T-helper 2 cell treated with Interferon-gamma antibody and Interleukin-4, amounts not matched to agents 5 μg/mL and 100 μg/mL, for 36 hours (primary cell): ENCODE measurements around the gene TMPRSS2.

Source experiments
- DNase-seq: peaks from one replicate; pipeline ENCODE4 v3.0.0; 2021; ENCODE audit warnings: low spot score
- H3K27ac Mint-ChIP-seq: one replicate; pipeline ENCODE4 v1.8.0; 2021; ENCODE audit warnings: mild to moderate bottlenecking, mixed read lengths
- H3K27me3 Mint-ChIP-seq: one replicate; pipeline ENCODE4 v1.8.0; 2021; ENCODE audit warnings: low read depth, mixed read lengths
- H3K36me3 Mint-ChIP-seq: one replicate; pipeline ENCODE4 v1.8.0; 2021; ENCODE audit warnings: low read depth, mixed read lengths
- H3K4me1 Mint-ChIP-seq: one replicate; pipeline ENCODE4 v1.8.0; 2021; ENCODE audit warnings: low read depth, mixed read lengths
- H3K4me3 Mint-ChIP-seq: one replicate; pipeline ENCODE4 v1.8.0; 2022; ENCODE audit warnings: mild to moderate bottlenecking, moderate library complexity, mixed read lengths
- H3K9me3 Mint-ChIP-seq: one replicate; pipeline ENCODE4 v1.8.0; 2021; ENCODE audit warnings: mixed read lengths

Gene TMPRSS2

GRCh38 chr21:41460578-41461527, 47.1 kb downstream of the TMPRSS2 start:
- peaks cover 39% of the 10 kb centered on the region for H3K36me3 Mint-ChIP-seq
- peaks cover 8% of the 10 kb centered on the region for H3K9me3 Mint-ChIP-seq
- H3K27me3 Mint-ChIP-seq: no peaks in the 10 kb centered on the region
- H3K27ac Mint-ChIP-seq: peak overlapping the region; percentile 11
- peak; percentile 18 for DNase-seq
- H3K4me1 Mint-ChIP-seq: no peaks in the 10 kb centered on the region
- H3K4me3 Mint-ChIP-seq: no peak overlapping the region

- H3K4me3 Mint-ChIP-seq: no peak overlapping the region
- peak overlapping the region; percentile 11 for H3K27ac Mint-ChIP-seq
- DNase-seq: no peak
These were observed 47.9 kb downstream of the TMPRSS2 start for GRCh38 chr21:41459884-41460534.

DNA sequence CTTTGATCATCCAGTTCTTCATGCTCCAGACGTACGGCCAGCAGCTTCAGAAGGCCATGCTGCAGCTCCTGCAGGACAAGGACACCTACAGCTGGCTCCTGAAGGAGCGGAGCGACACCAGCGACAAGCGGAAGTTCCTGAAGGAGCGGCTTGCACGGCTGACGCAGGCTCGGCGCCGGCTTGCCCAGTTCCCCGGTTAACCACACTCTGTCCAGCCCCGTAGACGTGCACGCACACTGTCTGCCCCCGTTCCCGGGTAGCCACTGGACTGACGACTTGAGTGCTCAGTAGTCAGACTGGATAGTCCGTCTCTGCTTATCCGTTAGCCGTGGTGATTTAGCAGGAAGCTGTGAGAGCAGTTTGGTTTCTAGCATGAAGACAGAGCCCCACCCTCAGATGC, 49.4 kb downstream of the TMPRSS2 start:
- no peak overlapping the region for H3K4me3 Mint-ChIP-seq
- H3K27me3 Mint-ChIP-seq: no peaks in the 10 kb centered on the region
- H3K36me3 Mint-ChIP-seq: peaks cover 39% of the 10 kb centered on the region
- DNase-seq: no peak
- no peak overlapping the region for H3K27ac Mint-ChIP-seq
- H3K4me1 Mint-ChIP-seq: no peaks in the 10 kb centered on the region
- peaks cover under 1% of the 10 kb centered on the region for H3K9me3 Mint-ChIP-seq

More at GRCh38 chr21:41459884-41460534, 47.9 kb downstream of the TMPRSS2 start:
- Mint-ChIP-seq H3K4me1 (no peaks in the 10 kb centered on the region), H3K27me3 (no peaks in the 10 kb centered on the region), H3K36me3 (peaks cover 44% of the 10 kb centered on the region), H3K9me3 (peaks cover 8% of the 10 kb centered on the region)

GRCh38 chr21:41458121-41458520, 49.8 kb downstream of the TMPRSS2 start:
- Mint-ChIP-seq H3K9me3 (no peaks in the 10 kb centered on the region), H3K36me3 (peaks cover 42% of the 10 kb centered on the region), H3K27me3 (no peaks in the 10 kb centered on the region), H3K27ac (peak overlapping the region; percentile 10), H3K4me1 (no peaks in the 10 kb centered on the region), H3K4me3 (no peak overlapping the region)
- DNase-seq: no peak

GRCh38 chr21:41453761-41454160, 54.2 kb downstream of the TMPRSS2 start:
- no peaks in the 10 kb centered on the region for H3K27me3 Mint-ChIP-seq
- H3K36me3 Mint-ChIP-seq: peaks cover 58% of the 10 kb centered on the region
- H3K4me3 Mint-ChIP-seq: no peak overlapping the region
- no peaks in the 10 kb centered on the region for H3K9me3 Mint-ChIP-seq
- H3K4me1 Mint-ChIP-seq: no peaks in the 10 kb centered on the region
- no peak for DNase-seq
- H3K27ac Mint-ChIP-seq: peak overlapping the region; percentile 13

DNA sequence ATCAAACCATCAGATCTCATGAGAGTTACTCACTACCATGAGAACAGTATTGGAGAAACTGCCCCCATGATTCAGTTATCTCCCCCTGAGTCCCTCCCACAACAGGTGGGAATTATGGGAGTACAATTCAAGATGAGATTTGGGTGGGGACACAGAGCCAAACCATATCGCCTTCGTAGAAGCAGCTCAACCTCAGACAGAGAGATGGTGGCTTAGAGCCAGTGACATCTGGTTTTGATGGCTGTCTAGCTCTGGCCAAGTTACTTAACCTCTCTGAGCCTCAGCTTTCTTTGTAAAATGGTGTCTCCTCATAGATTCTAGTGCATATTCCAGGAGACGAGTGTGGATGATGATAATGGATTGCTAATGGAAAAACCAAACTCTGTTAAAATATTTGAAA, 54.8 kb downstream of the TMPRSS2 start:
- H3K4me3 Mint-ChIP-seq: no peak overlapping the region
- no peaks in the 10 kb centered on the region for H3K27me3 Mint-ChIP-seq
- H3K27ac Mint-ChIP-seq: no peak overlapping the region
- H3K4me1 Mint-ChIP-seq: no peaks in the 10 kb centered on the region
- peaks cover 59% of the 10 kb centered on the region for H3K36me3 Mint-ChIP-seq
- no peaks in the 10 kb centered on the region for H3K9me3 Mint-ChIP-seq
- no peak for DNase-seq

DNA sequence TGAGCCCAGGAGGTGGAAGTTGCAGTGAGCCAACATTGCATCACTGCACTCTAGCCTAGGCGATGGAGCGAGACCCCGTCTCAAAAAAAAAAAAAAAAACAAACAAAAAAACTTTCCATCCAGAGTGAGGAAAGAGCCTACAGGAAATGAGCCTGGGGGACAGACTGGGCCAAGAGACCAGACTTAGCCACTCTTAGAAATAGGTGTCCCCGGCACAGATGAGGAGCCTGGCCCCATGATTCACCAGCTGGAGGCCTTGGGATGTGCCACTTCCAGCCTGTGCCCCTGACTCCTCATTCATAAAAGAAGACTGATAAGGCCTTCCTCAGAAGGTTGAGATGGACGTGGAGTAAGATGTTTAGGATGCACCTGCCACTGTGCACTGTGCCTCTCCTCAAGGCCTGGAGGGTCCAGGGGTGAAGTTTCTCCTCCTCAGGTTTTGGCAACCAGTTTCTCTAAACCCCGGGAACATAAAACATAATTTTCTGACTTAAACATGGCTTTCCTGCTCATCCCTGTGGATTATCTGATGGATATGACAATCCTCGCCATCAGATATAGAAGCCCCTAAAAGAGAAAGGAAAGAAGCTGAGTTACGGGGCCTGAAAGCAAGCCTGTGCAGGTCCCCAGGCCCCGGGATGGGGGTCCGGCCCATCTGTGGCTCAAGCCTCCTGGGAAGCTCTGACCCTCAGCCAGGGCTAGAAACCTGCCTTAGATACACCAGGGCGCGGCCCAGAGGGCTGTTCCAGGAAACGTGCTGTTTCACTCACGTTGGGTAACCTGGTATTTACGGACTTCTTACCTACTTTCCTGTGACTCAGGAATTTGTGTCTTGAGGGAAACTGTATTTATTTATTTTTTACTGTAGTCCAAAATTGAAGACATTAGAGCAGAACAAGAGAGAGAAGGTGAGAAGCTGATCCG, 55.9 kb downstream of the TMPRSS2 start:
- H3K9me3 Mint-ChIP-seq: no peaks in the 10 kb centered on the region
- H3K36me3 Mint-ChIP-seq: peaks cover 59% of the 10 kb centered on the region
- H3K4me3 Mint-ChIP-seq: no peak overlapping the region
- no peaks in the 10 kb centered on the region for H3K4me1 Mint-ChIP-seq
- no peaks in the 10 kb centered on the region for H3K27me3 Mint-ChIP-seq
- no peak for DNase-seq
- no peak overlapping the region for H3K27ac Mint-ChIP-seq

GRCh38 chr21:41449613-41450012, 58.3 kb downstream of the TMPRSS2 start:
- no peak overlapping the region for H3K27ac Mint-ChIP-seq
- no peaks in the 10 kb centered on the region for H3K27me3 Mint-ChIP-seq
- DNase-seq: no peak
- H3K36me3 Mint-ChIP-seq: peaks cover 71% of the 10 kb centered on the region
- H3K4me1 Mint-ChIP-seq: no peaks in the 10 kb centered on the region
- H3K4me3 Mint-ChIP-seq: no peak overlapping the region
- H3K9me3 Mint-ChIP-seq: no peaks in the 10 kb centered on the region

DNA sequence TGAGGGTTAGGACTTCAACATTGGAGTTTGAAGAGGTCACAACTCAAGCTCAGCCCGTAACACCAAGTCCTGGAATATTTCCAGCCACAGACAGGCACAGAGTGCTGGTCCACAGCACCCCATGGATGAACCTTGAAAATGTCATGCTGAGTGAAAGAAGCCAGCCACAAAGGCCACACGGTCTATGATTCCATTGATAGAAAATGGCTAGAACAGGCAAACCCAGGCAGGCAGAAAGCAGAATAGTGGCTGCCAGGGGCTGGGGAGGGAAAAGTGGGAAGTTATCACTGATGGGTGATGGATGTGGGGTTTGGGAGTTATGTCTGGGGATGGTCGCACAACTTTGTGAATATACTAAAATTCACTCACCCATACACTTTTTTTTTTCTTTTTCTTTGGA, 60.6 kb downstream of the TMPRSS2 start:
- Mint-ChIP-seq H3K27me3 (no peaks in the 10 kb centered on the region), H3K27ac (no peak overlapping the region), H3K9me3 (no peaks in the 10 kb centered on the region), H3K36me3 (peaks cover 79% of the 10 kb centered on the region), H3K4me3 (no peak overlapping the region), H3K4me1 (no peaks in the 10 kb centered on the region)
- no peak for DNase-seq

DNA sequence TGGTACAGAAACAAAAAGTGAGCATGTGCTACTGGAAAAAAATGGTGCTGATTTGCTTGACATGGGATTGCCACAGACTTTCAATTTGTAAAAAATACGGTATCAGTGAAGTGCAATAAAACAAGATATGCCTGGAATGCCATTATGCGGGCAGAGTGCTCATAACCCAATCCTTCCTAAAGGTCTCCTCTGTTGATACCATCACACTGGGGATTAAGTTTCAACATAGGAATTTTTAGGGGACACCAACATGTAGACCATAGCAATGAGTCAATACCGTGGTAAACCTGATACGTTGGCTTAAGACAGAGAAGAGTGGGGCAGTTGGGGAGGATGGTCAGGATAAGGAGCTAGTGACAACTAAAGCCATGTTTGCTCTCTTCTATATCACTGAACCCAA, 61.4 kb downstream of the TMPRSS2 start:
- peaks cover 79% of the 10 kb centered on the region for H3K36me3 Mint-ChIP-seq
- no peak overlapping the region for H3K27ac Mint-ChIP-seq
- DNase-seq: no peak

DNA sequence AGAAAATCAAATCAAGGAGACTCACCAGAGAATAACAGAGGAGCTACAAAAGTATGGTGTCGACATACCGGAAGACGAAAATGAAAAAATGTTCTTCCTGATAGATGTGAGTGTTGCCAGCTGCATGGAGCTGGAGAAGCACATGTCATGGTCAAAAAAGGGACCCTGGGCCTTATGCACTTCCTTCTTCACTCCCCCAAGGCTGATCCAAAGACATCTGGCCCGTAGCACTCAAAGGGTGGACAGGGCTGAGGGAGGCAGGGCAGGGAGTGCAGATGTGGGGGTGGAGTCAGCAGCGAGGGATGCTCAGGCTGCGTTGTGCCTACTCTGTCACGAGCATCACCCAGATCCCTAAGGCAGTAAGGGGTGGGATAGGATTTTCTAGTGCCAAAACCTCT, 62.5 kb downstream of the TMPRSS2 start:
- no peaks in the 10 kb centered on the region for H3K4me1 Mint-ChIP-seq
- peaks cover 79% of the 10 kb centered on the region for H3K36me3 Mint-ChIP-seq
- DNase-seq: no peak
- no peak overlapping the region for H3K27ac Mint-ChIP-seq
- H3K9me3 Mint-ChIP-seq: no peaks in the 10 kb centered on the region
- H3K27me3 Mint-ChIP-seq: no peaks in the 10 kb centered on the region
- no peak overlapping the region for H3K4me3 Mint-ChIP-seq

More for the DNA sequence above, 61.4 kb downstream of the TMPRSS2 start:
- Mint-ChIP-seq H3K27me3 (no peaks in the 10 kb centered on the region), H3K4me1 (no peaks in the 10 kb centered on the region), H3K9me3 (no peaks in the 10 kb centered on the region), H3K4me3 (no peak overlapping the region)

- H3K36me3 Mint-ChIP-seq: peaks cover 82% of the 10 kb centered on the region
- no peak for DNase-seq
- H3K27me3 Mint-ChIP-seq: no peaks in the 10 kb centered on the region
- no peak overlapping the region for H3K27ac Mint-ChIP-seq
- no peak overlapping the region for H3K4me3 Mint-ChIP-seq
- H3K4me1 Mint-ChIP-seq: no peaks in the 10 kb centered on the region
- H3K9me3 Mint-ChIP-seq: no peaks in the 10 kb centered on the region
These were observed 63.1 kb downstream of the TMPRSS2 start for GRCh38 chr21:41444703-41445464.

DNA sequence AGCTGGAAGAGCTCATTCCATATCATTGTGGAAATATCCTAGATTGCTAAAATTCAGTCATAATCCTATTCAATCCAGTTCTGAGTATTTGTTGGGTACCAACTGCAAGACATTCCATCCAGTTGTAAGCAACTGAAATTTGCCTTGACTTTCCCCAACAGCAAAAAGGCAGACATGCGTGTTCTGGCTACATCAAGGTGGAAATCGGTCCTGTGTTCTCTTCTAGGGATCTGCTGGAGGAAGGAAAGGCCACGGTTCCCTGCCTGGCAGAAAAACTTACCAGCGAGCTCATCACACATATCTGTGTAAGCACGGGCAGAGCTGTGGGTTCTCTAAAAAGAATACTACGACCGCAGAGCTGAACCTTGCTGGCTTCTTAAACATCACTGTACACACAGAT, 64.4 kb downstream of the TMPRSS2 start:
- DNase-seq: no peak
- Mint-ChIP-seq H3K4me3 (no peak overlapping the region), H3K27me3 (no peaks in the 10 kb centered on the region), H3K36me3 (peaks cover 78% of the 10 kb centered on the region), H3K9me3 (no peaks in the 10 kb centered on the region), H3K27ac (no peak overlapping the region), H3K4me1 (no peaks in the 10 kb centered on the region)
